Smooth muscle cell (in vitro differentiated cells): ENCODE results near the gene LRRC53. TPM values are rescaled to one million over a fixed set of nuclear protein-coding genes. Genes with fewer than 3 reads are reported as not detected.

Source experiments
- DNase-seq: peaks from one replicate; lab custom pipeline; 2025; ENCODE audit not compliant: unreplicated experiment; lab: John Stamatoyannopoulos, UW
- H2AFZ ChIP-seq: fragments of 200-600 bp; sonication (generic); 2 replicates; pipeline ENCODE4 v1.6.0; 2016; ENCODE audit warnings: antibody characterized with exemption, low read depth, mild to moderate bottlenecking
- H3F3A ChIP-seq: fragments of 200-600 bp; sonication (generic); 2 replicates; pipeline ENCODE4 v1.6.0; 2017; ENCODE audit warnings: antibody characterized with exemption, low read depth
- H3K27ac ChIP-seq: fragments of 200-600 bp; sonication (generic); 2 replicates; pipeline ENCODE4 v1.5.1; 2016; ENCODE audit warnings: low read depth, mild to moderate bottlenecking
- H3K27me3 ChIP-seq: fragments of 200-600 bp; sonication (generic); 2 replicates; pipeline ENCODE4 v1.6.1; 2016; ENCODE audit warnings: low read depth, mild to moderate bottlenecking
- H3K36me3 ChIP-seq: fragments of 200-600 bp; sonication (generic); 2 replicates; pipeline ENCODE4 v1.5.1; 2016; ENCODE audit warnings: low read depth
- H3K4me1 ChIP-seq: fragments of 200-600 bp; sonication (generic); 2 replicates; pipeline ENCODE4 v1.5.1; 2016; ENCODE audit warnings: low read depth
- H3K4me2 ChIP-seq: fragments of 200-600 bp; sonication (generic); 2 replicates; pipeline ENCODE4 v1.6.0; 2016; ENCODE audit warnings: mild to moderate bottlenecking
- H3K4me3 ChIP-seq: fragments of 200-600 bp; sonication (generic); 2 replicates; pipeline ENCODE4 v1.5.1; 2016; ENCODE audit warnings: mild to moderate bottlenecking
- H3K79me2 ChIP-seq: fragments of 200-600 bp; sonication (generic); 2 replicates; pipeline ENCODE4 v1.6.0; 2016; ENCODE audit warnings: low read depth, mild to moderate bottlenecking
- H3K9ac ChIP-seq: fragments of 200-600 bp; sonication (generic); 2 replicates; pipeline ENCODE4 v1.6.0; 2016; ENCODE audit warnings: low read depth
- H3K9me3 ChIP-seq: fragments of 200-600 bp; sonication (generic); replicated peaks from 2 replicates; pipeline ENCODE4 v1.5.1; 2016; ENCODE audit warnings: low read depth
- H4K20me1 ChIP-seq: fragments of 200-600 bp; sonication (generic); 2 replicates; pipeline ENCODE4 v1.6.0; 2016; ENCODE audit warnings: low read depth
- WGBS: methylation state at CpG from one replicate; pipeline ENCODE4 v1.1.7; 2016; ENCODE audit warnings: low lambda C conversion rate; 5-methylcytosine and 5-hydroxymethylcytosine counted together
- polyA plus RNA-seq: library from polyadenylated mRNA; unstranded; fragments of >200 nt; fragmentation: Nextera tagmentation; extraction: Ambion mirVana; gene quantifications from 2 replicates; pipeline ENCODE4 v1.2.1, GENCODE V29; 2016
- total RNA-seq: library from RNA; depleted of rRNA; stranded (reverse); fragments of >200 nt; gene quantifications from 2 replicates; pipeline ENCODE4 v1.2.3, GENCODE V29; 2014
- TF ChIP-seq, protein P1 (sequence below): fragments of 200-600 bp; sonication (generic); IDR thresholded peaks from 2 replicates; pipeline ENCODE4 v1.5.1; 2017; ENCODE audit warnings: borderline replicate concordance, mild to moderate bottlenecking, antibody characterized with exemption; ENCODE audit not compliant: insufficient read depth, poor library complexity, severe bottlenecking

LRRC53 gene
- total and polyA plus RNA-seq, 2 experiments from 2014 or later: not detected

DNA sequence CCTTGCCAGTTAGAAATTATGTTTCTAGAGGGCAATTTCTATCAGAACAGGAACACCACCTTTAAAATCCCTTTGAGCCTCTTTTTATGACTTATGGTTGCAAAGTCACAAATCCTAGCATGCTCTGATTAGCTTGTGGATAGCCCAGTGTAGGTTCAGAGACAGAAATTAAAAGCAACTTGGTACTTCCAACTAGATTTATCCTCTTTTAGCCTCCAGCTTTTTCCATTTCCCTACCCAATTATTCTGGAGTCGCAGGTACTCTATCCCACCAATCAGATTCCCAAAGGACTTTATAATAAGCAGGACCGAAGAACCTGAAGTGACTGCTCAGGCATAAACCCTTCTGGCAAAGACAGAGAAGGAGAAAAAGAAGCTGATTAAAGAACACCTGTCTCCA lies 33.4 kb upstream of the LRRC53 start:
- TF ChIP-seq, protein P1, sequence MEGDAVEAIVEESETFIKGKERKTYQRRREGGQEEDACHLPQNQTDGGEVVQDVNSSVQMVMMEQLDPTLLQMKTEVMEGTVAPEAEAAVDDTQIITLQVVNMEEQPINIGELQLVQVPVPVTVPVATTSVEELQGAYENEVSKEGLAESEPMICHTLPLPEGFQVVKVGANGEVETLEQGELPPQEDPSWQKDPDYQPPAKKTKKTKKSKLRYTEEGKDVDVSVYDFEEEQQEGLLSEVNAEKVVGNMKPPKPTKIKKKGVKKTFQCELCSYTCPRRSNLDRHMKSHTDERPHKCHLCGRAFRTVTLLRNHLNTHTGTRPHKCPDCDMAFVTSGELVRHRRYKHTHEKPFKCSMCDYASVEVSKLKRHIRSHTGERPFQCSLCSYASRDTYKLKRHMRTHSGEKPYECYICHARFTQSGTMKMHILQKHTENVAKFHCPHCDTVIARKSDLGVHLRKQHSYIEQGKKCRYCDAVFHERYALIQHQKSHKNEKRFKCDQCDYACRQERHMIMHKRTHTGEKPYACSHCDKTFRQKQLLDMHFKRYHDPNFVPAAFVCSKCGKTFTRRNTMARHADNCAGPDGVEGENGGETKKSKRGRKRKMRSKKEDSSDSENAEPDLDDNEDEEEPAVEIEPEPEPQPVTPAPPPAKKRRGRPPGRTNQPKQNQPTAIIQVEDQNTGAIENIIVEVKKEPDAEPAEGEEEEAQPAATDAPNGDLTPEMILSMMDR: no peak
- H2AFZ ChIP-seq: no peak overlapping the region
- no peaks in the 10 kb centered on the region for H3K36me3 ChIP-seq
- H3K4me3 ChIP-seq: no peak overlapping the region
- H3K27ac ChIP-seq: no peak overlapping the region
- 97% methylated on average over 2 of the region's 2 CpGs for WGBS
- H3K4me1 ChIP-seq: no peaks in the 10 kb centered on the region
- no peak for DNase-seq
- no peaks in the 10 kb centered on the region for H3F3A ChIP-seq
- no peaks in the 10 kb centered on the region for H3K79me2 ChIP-seq
- H3K9ac ChIP-seq: no peak overlapping the region
- no peaks in the 10 kb centered on the region for H4K20me1 ChIP-seq
- H3K9me3 ChIP-seq: no peaks in the 10 kb centered on the region
- H3K4me2 ChIP-seq: no peak overlapping the region
- H3K27me3 ChIP-seq: no peaks in the 10 kb centered on the region

DNA sequence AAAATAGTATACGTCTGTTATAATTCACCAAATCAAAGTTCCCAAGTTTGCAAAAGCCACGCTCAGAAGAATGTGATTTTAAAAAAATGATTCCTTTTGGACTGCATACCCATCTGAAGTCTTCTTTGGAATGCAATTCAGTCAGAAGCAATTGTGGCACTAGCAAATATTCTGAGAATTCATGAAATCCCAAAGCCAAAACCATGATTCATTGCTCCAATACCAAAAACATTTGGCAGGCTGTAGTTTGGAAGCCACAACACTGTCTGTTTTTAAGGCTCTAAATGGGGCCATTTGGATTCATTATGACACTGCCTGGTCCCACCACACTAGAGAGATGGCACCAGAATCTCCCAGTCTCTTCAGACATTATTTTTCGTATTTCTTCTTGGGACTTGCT lies 21.8 kb upstream of the LRRC53 start:
- TF ChIP-seq, protein P1: no peak
- WGBS: 65% methylated on average over 3 of the region's 3 CpGs
- Histone ChIP-seq H3K27ac (no peak overlapping the region), H3K4me1 (no peaks in the 10 kb centered on the region), H2AFZ (no peak overlapping the region), H3K27me3 (no peaks in the 10 kb centered on the region), H3K9me3 (no peaks in the 10 kb centered on the region), H3K4me3 (no peak overlapping the region), H3K9ac (no peak overlapping the region), H3K4me2 (peak overlapping the region; percentile 11), H3K79me2 (no peaks in the 10 kb centered on the region), H4K20me1 (no peaks in the 10 kb centered on the region), H3F3A (no peaks in the 10 kb centered on the region), H3K36me3 (no peaks in the 10 kb centered on the region)
- DNase-seq: no peak

DNA sequence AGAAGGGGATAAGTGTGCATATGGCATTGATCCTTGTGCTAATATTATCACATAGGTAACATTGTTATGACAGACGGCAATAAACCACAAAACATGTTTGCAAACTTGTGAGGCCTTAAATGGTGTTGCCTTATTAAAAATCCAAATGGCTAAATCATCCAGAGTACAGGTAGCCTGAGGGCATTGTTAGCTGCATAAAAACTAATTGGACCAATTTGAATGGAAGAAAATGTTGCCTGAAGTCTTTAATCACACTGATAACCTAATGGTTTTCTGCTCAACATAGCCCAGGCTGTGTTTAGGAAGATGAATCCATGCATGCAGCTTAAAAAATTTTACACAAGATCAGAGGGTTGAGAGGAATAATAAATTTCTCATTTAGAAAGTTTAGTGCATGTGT lies 19.4 kb upstream of the LRRC53 start:
- H3K36me3 ChIP-seq: no peaks in the 10 kb centered on the region
- H3K27ac ChIP-seq: no peak overlapping the region
- no peak for DNase-seq
- H3F3A ChIP-seq: no peaks in the 10 kb centered on the region
- H4K20me1 ChIP-seq: no peaks in the 10 kb centered on the region
- H3K4me2 ChIP-seq: no peak overlapping the region
- no peaks in the 10 kb centered on the region for H3K9me3 ChIP-seq
- TF ChIP-seq, protein P1: no peak
- no peaks in the 10 kb centered on the region for H3K4me1 ChIP-seq
- no peak overlapping the region for H3K4me3 ChIP-seq
- WGBS: 56% methylated on average over 1 of the region's 1 CpG
- no peak overlapping the region for H2AFZ ChIP-seq
- H3K79me2 ChIP-seq: no peaks in the 10 kb centered on the region
- H3K27me3 ChIP-seq: no peaks in the 10 kb centered on the region
- H3K9ac ChIP-seq: no peak overlapping the region

DNA sequence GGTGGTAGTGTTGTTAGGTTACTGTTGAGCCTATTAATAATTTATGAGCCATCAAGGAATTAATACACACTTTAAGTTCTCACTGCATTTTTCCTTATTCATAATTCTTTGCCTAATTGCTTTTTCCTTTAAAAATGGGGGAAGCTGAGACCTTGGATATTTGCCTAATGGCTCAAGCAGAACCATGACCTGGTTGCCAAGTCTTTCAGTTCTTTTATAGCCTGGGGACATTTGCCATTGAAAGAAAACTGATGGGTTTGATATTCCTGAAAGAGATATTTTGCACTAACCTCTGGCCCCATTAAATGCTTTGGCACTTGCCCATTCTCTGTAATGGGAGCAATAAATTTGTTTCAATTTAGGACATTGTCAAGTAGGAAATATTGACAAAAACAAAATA lies 18.5 kb upstream of the LRRC53 start:
- no peak overlapping the region for H3K9ac ChIP-seq
- DNase-seq: no peak
- no peaks in the 10 kb centered on the region for H4K20me1 ChIP-seq
- no peak overlapping the region for H2AFZ ChIP-seq
- H3K9me3 ChIP-seq: no peaks in the 10 kb centered on the region
- no peak overlapping the region for H3K4me3 ChIP-seq
- TF ChIP-seq, protein P1: no peak
- no peak overlapping the region for H3K27ac ChIP-seq
- H3K79me2 ChIP-seq: no peaks in the 10 kb centered on the region
- H3K4me2 ChIP-seq: no peak overlapping the region
- H3K27me3 ChIP-seq: no peaks in the 10 kb centered on the region
- no peaks in the 10 kb centered on the region for H3K36me3 ChIP-seq
- H3F3A ChIP-seq: no peaks in the 10 kb centered on the region
- no peaks in the 10 kb centered on the region for H3K4me1 ChIP-seq
